ENCODE data around the gene ATP2A2.
"Not testable (repeated sequence)": the region's sequence is repeated elsewhere in the genome, so short reads cannot be mapped to it uniquely, and the experiment has no call there.

The ATP2A2 gene

GRCh38 chr12:110371408-110372055, 90.5 kb downstream of the ATP2A2 start:
- TF ChIP-seq, protein P1, sequence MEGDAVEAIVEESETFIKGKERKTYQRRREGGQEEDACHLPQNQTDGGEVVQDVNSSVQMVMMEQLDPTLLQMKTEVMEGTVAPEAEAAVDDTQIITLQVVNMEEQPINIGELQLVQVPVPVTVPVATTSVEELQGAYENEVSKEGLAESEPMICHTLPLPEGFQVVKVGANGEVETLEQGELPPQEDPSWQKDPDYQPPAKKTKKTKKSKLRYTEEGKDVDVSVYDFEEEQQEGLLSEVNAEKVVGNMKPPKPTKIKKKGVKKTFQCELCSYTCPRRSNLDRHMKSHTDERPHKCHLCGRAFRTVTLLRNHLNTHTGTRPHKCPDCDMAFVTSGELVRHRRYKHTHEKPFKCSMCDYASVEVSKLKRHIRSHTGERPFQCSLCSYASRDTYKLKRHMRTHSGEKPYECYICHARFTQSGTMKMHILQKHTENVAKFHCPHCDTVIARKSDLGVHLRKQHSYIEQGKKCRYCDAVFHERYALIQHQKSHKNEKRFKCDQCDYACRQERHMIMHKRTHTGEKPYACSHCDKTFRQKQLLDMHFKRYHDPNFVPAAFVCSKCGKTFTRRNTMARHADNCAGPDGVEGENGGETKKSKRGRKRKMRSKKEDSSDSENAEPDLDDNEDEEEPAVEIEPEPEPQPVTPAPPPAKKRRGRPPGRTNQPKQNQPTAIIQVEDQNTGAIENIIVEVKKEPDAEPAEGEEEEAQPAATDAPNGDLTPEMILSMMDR (conservative IDR thresholded peaks at IDR 0.05): no peak
- H3K27ac ChIP-seq: no peak overlapping the region

DNA sequence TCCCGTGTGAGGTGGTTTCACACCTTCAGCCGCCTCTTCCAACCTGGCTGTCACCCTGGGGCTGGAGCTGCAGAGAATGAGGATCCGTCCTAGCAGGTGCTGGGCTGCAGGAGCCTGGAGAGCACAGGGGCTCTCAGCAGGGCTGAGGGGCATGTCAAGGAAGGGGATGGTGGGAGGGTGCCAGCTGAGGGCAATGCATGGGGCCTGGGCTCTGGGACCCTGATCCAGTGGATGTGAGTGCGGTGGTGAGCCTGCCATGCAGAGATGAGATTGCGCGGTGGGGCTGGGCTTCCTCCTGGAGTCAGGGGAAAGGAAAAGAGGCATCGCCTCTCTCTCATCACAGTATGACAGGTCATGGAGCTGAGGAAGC, 91.0 kb downstream of the ATP2A2 start:
- H3K27ac ChIP-seq: no peak overlapping the region
- TF ChIP-seq, protein P1 (conservative IDR thresholded peaks at IDR 0.05): no peak

- H3K27ac ChIP-seq: no peak overlapping the region
- TF ChIP-seq, protein P1 (conservative IDR thresholded peaks at IDR 0.05): no peak
These were observed 92.0 kb downstream of the ATP2A2 start for GRCh38 chr12:110373025-110373424.

DNA sequence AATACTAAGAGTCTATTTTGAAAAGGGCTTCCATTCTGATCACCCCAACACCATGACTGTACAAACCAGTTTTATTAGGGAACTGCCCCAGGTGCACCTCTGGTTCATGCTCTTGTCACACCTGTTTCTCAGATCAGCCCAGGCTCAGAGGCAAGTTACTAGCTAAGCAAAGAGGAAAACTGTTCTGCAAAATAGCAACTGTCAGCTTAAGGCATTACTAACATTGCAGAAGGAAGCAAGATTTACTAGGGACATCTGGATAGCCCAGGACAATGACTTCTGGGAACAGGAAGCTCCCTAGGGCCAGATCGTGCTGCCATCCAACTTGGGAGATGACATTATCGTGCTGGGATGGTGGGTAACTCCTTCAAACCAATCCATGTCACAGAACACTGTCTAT, 92.4 kb downstream of the ATP2A2 start:
- H3K27ac ChIP-seq: no peak overlapping the region
- TF ChIP-seq, protein P1 (conservative IDR thresholded peaks at IDR 0.05): no peak

- H3K27ac ChIP-seq: no peak overlapping the region
- TF ChIP-seq, protein P1 (conservative IDR thresholded peaks at IDR 0.05): no peak
These were observed 93.0 kb downstream of the ATP2A2 start for GRCh38 chr12:110373962-110374611.

DNA sequence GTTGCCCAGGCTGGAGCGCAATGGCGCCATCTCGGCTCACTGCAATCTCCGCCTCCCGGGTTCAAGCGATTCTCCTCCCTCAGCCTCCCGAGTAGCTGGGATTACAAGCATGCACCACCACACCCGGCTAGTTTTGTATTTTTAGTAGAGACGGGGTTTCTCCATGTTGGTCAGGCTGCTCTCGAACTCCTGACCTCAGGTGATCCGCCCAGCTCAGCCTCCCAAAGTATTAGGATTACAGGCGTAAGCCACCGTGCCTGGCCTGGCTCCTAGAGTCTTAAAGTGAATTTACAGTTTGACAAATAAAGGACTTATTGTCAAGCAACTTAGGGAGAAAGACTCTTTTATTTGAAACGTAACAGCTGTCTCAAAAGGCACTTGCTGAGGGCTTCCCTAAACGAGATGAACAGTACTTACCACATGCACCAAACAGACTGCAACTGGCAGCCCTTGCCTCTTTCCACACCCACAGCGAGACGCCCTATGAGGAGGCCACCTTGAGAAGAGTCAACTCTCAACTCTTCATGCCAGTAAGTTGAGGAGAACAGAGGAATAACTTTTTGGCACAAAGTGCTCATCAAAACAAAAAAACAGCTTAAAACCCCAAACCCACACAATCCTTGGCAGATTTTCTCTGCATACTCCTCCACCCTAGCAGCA, 97.2 kb downstream of the ATP2A2 start:
- H3K27ac ChIP-seq: not testable (repeated sequence)

DNA sequence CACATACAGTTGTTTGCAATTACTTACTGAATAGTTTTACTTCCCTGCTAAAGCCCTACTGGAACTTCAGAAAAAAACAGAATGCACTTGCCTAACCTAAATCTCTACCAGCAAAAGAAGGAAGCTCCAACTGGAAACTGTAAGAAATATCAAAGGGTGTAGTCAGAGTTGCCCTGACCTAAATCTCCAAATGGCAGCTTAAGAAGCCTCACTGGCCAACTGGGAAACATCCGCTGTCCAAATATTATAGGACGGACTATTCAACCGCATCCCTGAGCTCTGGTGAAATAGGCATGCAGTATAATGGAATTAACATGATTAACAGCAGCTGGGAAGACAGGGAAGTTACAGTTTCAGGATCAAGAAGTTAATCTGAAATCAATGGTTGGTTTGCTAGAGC, 98.2 kb downstream of the ATP2A2 start:
- no peak overlapping the region for H3K27ac ChIP-seq
- TF ChIP-seq, protein P1 (conservative IDR thresholded peaks at IDR 0.05): no peak

GRCh38 chr12:110379631-110380030, 98.6 kb downstream of the ATP2A2 start:
- H3K27ac ChIP-seq: no peak overlapping the region
- TF ChIP-seq, protein P1 (conservative IDR thresholded peaks at IDR 0.05): no peak
